ENCODE data around the gene FARP2. TPM values are rescaled to one million over a fixed set of nuclear protein-coding genes. Genes with fewer than 3 reads are reported as not detected.

Gene FARP2
- total and polyA plus RNA-seq, 2 of the 13 experiments (the other 11 are each of a cell fraction or from before 2014, with no cell fraction given): 28.0 to 45.4 TPM

DNA sequence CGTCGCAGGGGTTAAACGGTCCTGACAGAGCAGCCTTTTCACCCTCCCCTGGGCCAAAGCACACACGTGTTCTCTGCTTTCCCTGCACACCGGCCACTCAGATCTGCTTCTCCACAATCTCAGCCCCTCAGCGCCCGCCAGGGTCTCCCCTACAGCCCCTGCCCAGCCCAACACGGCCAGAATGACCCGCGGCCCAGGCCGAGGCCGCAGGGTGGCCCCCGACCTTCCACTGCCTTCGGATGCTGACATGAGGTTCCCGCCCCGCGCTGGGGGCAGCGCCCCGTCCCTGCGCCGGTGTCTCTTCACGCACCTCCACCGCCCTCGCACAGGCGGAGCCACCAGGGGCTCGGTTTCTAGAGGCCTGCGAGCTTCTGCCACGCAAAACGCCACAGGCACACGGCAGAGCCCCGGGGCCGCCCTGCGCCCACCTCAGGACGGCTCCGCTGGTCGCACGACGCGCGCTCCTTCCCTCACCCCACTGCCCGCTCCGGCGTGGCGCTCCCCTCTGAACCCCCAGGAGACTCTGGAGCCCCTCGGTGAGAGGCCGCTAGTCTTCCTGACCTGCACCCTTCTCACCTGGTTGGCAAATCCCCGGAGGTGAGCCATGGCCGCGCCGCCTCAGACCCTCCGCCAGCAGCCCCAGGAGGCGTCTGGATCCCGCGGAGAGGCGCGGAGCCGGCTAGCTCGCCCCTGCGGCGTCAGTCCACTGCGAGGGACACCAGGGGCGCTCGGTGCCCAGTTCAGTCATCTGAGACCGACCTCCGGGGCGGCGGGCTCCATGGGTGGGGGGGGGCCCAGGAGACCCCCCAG lies 151.6 kb downstream of the FARP2 start (continued):
- TF ChIP-seq ZNF256 (CRISPR knock-in tag; conservative IDR thresholded peaks at IDR 0.05) (no peak), HNRNPK (IDR thresholded peaks at IDR 0.05; ENCODE audit: low read depth, low read length, poor library complexity, severe bottlenecking) (peak; percentile 51), SKI (IDR thresholded peaks at IDR 0.05; ENCODE audit: partially characterized antibody) (peak; percentile 9), ZNF768 (CRISPR knock-in tag; IDR thresholded peaks at IDR 0.05) (peak; percentile 58), NFKB2 (CRISPR knock-in tag; IDR thresholded peaks at IDR 0.05; ENCODE audit: borderline replicate concordance) (peak; percentile 44; the same call in 1 of the 2 replicates), DNMT1 (CRISPR knock-in tag; IDR thresholded peaks at IDR 0.05) (peak; percentile 48; the same call in 1 of the 2 replicates), RBM39 (IDR thresholded peaks at IDR 0.05; ENCODE audit: low read depth, low read length, poor library complexity, severe bottlenecking) (peak; percentile 27), HDAC2 (CRISPR knock-in tag; IDR thresholded peaks at IDR 0.05) (0 out of 2 replicates have a peak, but pooled peaks have one; percentile 10), ZNF296 (CRISPR knock-in tag; conservative IDR thresholded peaks at IDR 0.05) (0 out of 2 replicates have a peak, but pooled peaks have one; percentile 55), ZNF737 (CRISPR knock-in tag; IDR thresholded peaks at IDR 0.05; ENCODE audit: borderline replicate concordance) (peak; percentile 29; the same call in 1 of the 2 replicates), ZNF282 (IDR thresholded peaks at IDR 0.05; ENCODE audit: partially characterized antibody) (no peak), IRF2 (CRISPR knock-in tag; IDR thresholded peaks at IDR 0.05) (peak; percentile 10; the same call in 1 of the 2 replicates), ZFP36 (IDR thresholded peaks at IDR 0.05; ENCODE audit: borderline replicate concordance, low read depth, low read length, partially characterized antibody) (no peak), KLF16 (CRISPR knock-in tag; IDR thresholded peaks at IDR 0.05) (peak in 1 of 2 experiments; percentile 26; a peak in 1 of 4 replicates), ZMYM4 (CRISPR knock-in tag; IDR thresholded peaks at IDR 0.05) (0 out of 2 replicates have a peak, but pooled peaks have one; percentile 14), ADNP (CRISPR knock-in tag; IDR thresholded peaks at IDR 0.05) (no peak), PITX1 (CRISPR knock-in tag; IDR thresholded peaks at IDR 0.05) (0 out of 2 replicates have a peak, but pooled peaks have one; percentile 11), ZFP62 (CRISPR knock-in tag; IDR thresholded peaks at IDR 0.05) (no peak), ZNF564 (CRISPR knock-in tag; IDR thresholded peaks at IDR 0.05) (peak; percentile 88), GFI1 (CRISPR knock-in tag; IDR thresholded peaks at IDR 0.05; ENCODE audit: borderline replicate concordance) (no peak; the same call in 1 of the 2 replicates), EP300 (IDR thresholded peaks at IDR 0.05; ENCODE audit: low read depth in 2 of 2, low read length in 2 of 2) (no peak), EP300 (CRISPR knock-in tag; IDR thresholded peaks at IDR 0.05; ENCODE audit: borderline replicate concordance) (0 out of 2 replicates have a peak, but pooled peaks have one; percentile 5), AGO1 (IDR thresholded peaks at IDR 0.05; ENCODE audit: low read depth, low read length, poor library complexity, severe bottlenecking) (peak; percentile 75)
- TF ChIP-seq, protein P1, sequence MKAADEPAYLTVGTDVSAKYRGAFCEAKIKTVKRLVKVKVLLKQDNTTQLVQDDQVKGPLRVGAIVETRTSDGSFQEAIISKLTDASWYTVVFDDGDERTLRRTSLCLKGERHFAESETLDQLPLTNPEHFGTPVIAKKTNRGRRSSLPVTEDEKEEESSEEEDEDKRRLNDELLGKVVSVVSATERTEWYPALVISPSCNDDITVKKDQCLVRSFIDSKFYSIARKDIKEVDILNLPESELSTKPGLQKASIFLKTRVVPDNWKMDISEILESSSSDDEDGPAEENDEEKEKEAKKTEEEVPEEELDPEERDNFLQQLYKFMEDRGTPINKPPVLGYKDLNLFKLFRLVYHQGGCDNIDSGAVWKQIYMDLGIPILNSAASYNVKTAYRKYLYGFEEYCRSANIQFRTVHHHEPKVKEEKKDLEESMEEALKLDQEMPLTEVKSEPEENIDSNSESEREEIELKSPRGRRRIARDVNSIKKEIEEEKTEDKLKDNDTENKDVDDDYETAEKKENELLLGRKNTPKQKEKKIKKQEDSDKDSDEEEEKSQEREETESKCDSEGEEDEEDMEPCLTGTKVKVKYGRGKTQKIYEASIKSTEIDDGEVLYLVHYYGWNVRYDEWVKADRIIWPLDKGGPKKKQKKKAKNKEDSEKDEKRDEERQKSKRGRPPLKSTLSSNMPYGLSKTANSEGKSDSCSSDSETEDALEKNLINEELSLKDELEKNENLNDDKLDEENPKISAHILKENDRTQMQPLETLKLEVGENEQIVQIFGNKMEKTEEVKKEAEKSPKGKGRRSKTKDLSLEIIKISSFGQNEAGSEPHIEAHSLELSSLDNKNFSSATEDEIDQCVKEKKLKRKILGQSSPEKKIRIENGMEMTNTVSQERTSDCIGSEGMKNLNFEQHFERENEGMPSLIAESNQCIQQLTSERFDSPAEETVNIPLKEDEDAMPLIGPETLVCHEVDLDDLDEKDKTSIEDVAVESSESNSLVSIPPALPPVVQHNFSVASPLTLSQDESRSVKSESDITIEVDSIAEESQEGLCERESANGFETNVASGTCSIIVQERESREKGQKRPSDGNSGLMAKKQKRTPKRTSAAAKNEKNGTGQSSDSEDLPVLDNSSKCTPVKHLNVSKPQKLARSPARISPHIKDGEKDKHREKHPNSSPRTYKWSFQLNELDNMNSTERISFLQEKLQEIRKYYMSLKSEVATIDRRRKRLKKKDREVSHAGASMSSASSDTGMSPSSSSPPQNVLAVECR (CRISPR knock-in tag; IDR thresholded peaks at IDR 0.05; ENCODE audit: borderline replicate concordance): peak; percentile 37

All from HepG2 (cell line).